ENCODE data around the gene RAB44.

RAB44 gene

DNA sequence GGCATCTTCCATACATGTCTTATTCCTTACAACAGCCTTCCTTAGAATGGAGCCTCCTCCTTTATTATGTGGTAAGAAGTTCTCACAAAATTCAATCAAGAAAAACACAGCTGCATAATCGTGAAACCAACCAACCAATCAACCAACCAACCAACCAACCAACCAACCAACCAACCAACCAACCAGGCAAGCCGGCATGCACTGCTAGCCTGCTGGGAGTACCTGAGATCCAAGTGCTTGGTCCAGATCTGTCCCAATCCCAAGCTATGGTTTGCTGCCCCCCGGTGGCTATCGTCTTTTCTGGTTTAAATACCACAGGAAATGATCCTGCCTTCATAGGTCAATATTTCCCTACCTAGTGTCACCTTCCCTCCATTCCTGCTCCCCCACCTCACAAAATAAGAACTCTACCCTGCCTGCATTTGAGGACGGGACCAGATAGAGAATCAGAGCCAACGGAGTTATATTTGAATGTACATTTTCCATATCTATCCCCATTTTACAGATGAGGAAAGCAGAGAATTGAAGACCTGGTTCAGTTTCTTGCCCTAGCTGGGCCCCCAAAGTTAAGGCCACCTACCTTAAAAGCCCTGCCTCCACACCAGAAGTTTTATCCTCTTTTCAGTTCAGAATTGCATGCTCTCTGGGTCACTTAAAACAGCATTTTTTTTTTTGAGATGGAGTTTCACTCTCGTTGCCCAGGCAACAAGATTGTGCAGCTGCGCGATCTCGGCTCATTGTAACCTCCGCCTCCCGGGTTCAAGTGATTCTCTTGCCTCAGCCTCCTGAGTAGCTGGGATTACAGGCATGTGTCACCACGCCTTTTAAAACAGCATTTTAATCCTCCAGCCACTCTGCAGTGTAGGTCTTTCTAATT lies 27.1 kb downstream of the RAB44 start:
- TF ChIP-seq, protein P1, sequence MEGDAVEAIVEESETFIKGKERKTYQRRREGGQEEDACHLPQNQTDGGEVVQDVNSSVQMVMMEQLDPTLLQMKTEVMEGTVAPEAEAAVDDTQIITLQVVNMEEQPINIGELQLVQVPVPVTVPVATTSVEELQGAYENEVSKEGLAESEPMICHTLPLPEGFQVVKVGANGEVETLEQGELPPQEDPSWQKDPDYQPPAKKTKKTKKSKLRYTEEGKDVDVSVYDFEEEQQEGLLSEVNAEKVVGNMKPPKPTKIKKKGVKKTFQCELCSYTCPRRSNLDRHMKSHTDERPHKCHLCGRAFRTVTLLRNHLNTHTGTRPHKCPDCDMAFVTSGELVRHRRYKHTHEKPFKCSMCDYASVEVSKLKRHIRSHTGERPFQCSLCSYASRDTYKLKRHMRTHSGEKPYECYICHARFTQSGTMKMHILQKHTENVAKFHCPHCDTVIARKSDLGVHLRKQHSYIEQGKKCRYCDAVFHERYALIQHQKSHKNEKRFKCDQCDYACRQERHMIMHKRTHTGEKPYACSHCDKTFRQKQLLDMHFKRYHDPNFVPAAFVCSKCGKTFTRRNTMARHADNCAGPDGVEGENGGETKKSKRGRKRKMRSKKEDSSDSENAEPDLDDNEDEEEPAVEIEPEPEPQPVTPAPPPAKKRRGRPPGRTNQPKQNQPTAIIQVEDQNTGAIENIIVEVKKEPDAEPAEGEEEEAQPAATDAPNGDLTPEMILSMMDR (IDR thresholded peaks at IDR 0.05; ENCODE audit: low read length, missing control alignments): peak; percentile 64
- no peak overlapping the region for H3K4me3 ChIP-seq (replicated peaks; ENCODE audit: low read depth, low read length)
- peak; percentile 78 for DNase-seq (ENCODE audit: low read depth)

- TF ChIP-seq, protein P1 (IDR thresholded peaks at IDR 0.05; ENCODE audit: low read length, missing control alignments): no peak
- no peak for DNase-seq (ENCODE audit: low read depth)
- H3K4me3 ChIP-seq (replicated peaks; ENCODE audit: low read depth, low read length): no peak overlapping the region
These were observed 28.0 kb downstream of the RAB44 start for GRCh38 chr6:36725581-36725980.

DNA sequence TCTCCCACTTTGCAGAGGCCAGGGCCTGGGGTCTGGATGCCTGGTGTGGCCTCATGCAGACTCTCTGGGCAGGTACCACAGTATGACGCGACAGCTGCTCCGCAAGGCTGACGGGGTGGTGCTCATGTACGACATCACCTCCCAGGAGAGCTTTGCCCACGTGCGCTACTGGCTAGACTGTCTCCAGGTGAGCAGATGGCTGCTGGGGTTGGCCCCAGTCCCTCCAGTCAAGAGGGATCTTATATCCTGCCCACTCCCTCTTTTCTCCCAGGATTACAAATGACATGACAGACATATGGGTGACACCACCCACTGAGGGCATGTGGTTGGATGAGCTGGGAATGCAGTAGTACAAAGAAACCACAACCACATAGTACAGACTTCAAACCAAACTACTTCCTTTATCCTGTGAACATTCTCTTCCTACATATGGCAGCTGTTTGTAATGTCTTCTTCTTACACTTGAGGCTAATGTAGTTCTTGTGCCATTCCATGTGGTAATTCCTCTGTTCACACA lies 29.9 kb downstream of the RAB44 start:
- DNase-seq (ENCODE audit: low read depth): peak; percentile 14
- TF ChIP-seq, protein P1 (IDR thresholded peaks at IDR 0.05; ENCODE audit: low read length, missing control alignments): no peak

DNA sequence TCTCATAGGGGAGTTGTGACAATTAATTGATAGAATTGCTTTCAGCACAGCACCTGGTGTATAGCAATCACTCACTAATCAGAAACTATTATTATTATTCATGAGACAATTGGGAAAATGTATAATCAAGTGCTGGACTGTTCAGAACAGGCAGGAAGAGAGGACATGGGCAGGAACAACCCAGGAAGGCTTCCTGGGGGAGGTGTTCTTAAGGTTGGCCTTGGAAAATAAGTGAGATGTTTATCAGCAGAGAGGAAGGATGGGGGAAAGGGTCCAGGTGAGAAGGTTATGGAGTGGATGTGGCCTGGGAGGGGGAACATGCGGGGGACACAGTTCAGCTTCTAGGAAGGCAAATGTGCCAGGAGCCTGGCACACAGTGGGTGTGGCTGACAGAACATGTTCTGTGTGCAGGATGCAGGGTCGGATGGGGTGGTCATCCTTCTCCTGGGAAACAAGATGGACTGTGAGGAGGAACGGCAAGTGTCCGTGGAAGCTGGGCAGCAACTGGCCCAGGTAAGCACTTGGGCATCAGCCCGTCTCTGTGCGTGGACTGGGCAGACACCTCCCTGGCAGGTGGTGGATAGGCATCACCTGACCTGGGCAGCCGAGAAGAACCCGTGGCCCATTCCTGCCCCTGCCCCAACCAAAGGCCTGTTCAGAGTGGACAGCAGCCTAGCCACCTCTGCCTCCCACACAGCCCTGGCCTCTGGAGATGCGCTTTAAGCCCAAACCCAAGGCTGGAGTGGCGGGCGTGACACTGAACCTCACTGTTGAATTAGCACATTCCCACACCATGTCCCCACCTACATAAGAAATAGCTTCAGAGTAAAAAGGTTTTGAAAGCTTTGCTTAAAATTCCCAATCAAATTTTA lies 30.9 kb downstream of the RAB44 start:
- H3K4me3 ChIP-seq (replicated peaks; ENCODE audit: low read depth, low read length): no peak overlapping the region
- no peak for DNase-seq (ENCODE audit: low read depth)
- TF ChIP-seq, protein P1 (IDR thresholded peaks at IDR 0.05; ENCODE audit: low read length, missing control alignments): no peak

More for the DNA sequence above, 29.9 kb downstream of the RAB44 start:
- H3K4me3 ChIP-seq (replicated peaks; ENCODE audit: low read depth, low read length): no peak overlapping the region

- H3K4me3 ChIP-seq (replicated peaks; ENCODE audit: low read depth, low read length): no peak overlapping the region
- TF ChIP-seq, protein P1 (IDR thresholded peaks at IDR 0.05; ENCODE audit: low read length, missing control alignments): no peak
- DNase-seq (ENCODE audit: low read depth): peak; percentile 43
These were observed 31.5 kb downstream of the RAB44 start for GRCh38 chr6:36729161-36729524.

GRCh38 chr6:36730424-36731380 lies 33.1 kb downstream of the RAB44 start:
- DNase-seq (ENCODE audit: low read depth): no peak
- no peak overlapping the region for H3K4me3 ChIP-seq (replicated peaks; ENCODE audit: low read depth, low read length)
- TF ChIP-seq, protein P1 (IDR thresholded peaks at IDR 0.05; ENCODE audit: low read length, missing control alignments): no peak
